K562 (cell line): ENCODE data around the gene SLCO2B1. TPM values are rescaled to one million over a fixed set of nuclear protein-coding genes. Genes with fewer than 3 reads are reported as not detected.
A peak's percentile ranks its signal among the peaks of the same experiment; 100 is the strongest.

ENCODE experiments used
- CBFA2T2 ChIP-seq: fragments of 450-650 bp; conservative IDR thresholded peaks from 2 replicates; pipeline ENCODE4 v1.6.1; 2017; ENCODE audit warnings: mild to moderate bottlenecking
- ELF1 ChIP-seq: fragments of 200-800 bp; sonication (Bioruptor generic); IDR thresholded peaks from 2 replicates; pipeline ENCODE4 v1.6.1; 2016; ENCODE audit warnings: missing genetic modification characterization, missing compliant biosample characterization
- EP300 ChIP-seq: IDR thresholded peaks from 2 replicates; pipeline ENCODE4 v1.6.1; 2012; ENCODE audit warnings: low read length, improper control_type of control experiment
- EP400 ChIP-seq: fragments of 450-650 bp; IDR thresholded peaks from 2 replicates; pipeline ENCODE4 v1.6.1; 2017; ENCODE audit warnings: antibody characterized with exemption, mild to moderate bottlenecking, moderate library complexity
- GATA2 ChIP-seq: sonication (generic); formaldehyde crosslinking; IDR thresholded peaks from 2 replicates; pipeline ENCODE4 v1.4.0; 2020; ENCODE audit warnings: mild to moderate bottlenecking, missing genetic modification reagents
- HMGN3 ChIP-seq: IDR thresholded peaks from 2 replicates; pipeline ENCODE4 v1.6.1; 2011; ENCODE audit warnings: borderline replicate concordance, low read depth, mild to moderate bottlenecking, mixed read lengths, low read length; ENCODE audit not compliant: insufficient read length; ENCODE audit errors: extremely low read depth
- NELFE ChIP-seq: IDR thresholded peaks from 2 replicates; pipeline ENCODE4 v1.6.1; 2011; ENCODE audit warnings: mild to moderate bottlenecking; ENCODE audit not compliant: insufficient read depth, insufficient read length
- NR0B1 ChIP-seq: fragments of 450-650 bp; IDR thresholded peaks from one replicate; pipeline ENCODE4 v1.6.1; 2018; ENCODE audit warnings: mild to moderate bottlenecking, moderate library complexity; ENCODE audit not compliant: partially characterized antibody
- PHB2 ChIP-seq: fragments of 450-650 bp; IDR thresholded peaks from 2 replicates; pipeline ENCODE4 v1.6.1; 2017; ENCODE audit warnings: low read depth
- PRPF4 ChIP-seq: fragments of 200-400 bp; formaldehyde crosslinking; IDR thresholded peaks from one replicate; pipeline ENCODE4 v1.6.1; 2017; ENCODE audit warnings: low read length, low read depth, mild to moderate bottlenecking; ENCODE audit not compliant: insufficient read depth, poor library complexity, severe bottlenecking
- SMAD4 ChIP-seq: fragments of 250-450 bp; sonication (Bioruptor Pico); conservative IDR thresholded peaks from 2 replicates; pipeline ENCODE4 v1.8.0; 2021; ENCODE audit warnings: inconsistent platforms, mild to moderate bottlenecking, moderate library complexity
- SNIP1 ChIP-seq: fragments of 450-650 bp; IDR thresholded peaks from 2 replicates; pipeline ENCODE4 v1.7.1; 2017; ENCODE audit warnings: low read depth, mild to moderate bottlenecking
- ZKSCAN8 ChIP-seq: fragments of 200-800 bp; sonication (Bioruptor generic); IDR thresholded peaks from 2 replicates; pipeline ENCODE4 v1.6.1; 2016; ENCODE audit warnings: missing genetic modification characterization, missing compliant biosample characterization
- ZNF311 ChIP-seq: fragments of 250-450 bp; sonication (Bioruptor Pico); IDR thresholded peaks from 2 replicates; pipeline ENCODE4 v1.4.0; 2020; ENCODE audit warnings: mild to moderate bottlenecking, moderate library complexity
- ZNF584 ChIP-seq: fragments of 200-800 bp; sonication (Bioruptor generic); IDR thresholded peaks from 2 replicates; pipeline ENCODE4 v1.6.1; 2016; ENCODE audit warnings: low read depth, mild to moderate bottlenecking, missing genetic modification characterization, missing compliant biosample characterization
- ZNF764 ChIP-seq: fragments of 250-450 bp; sonication (Bioruptor Pico); IDR thresholded peaks from 2 replicates; pipeline ENCODE4 v1.4.0; 2020; ENCODE audit warnings: low read depth, mild to moderate bottlenecking, moderate library complexity
- polyA plus RNA-seq, 8 experiments: library from polyadenylated mRNA; depleted of rRNA in 4 of 8; stranded (reverse) in 5 of 8; unstranded in 3 of 8; fragments of >200 nt; fragmentation: Nextera tagmentation in 2 of 8; fragmentation: Illumina TruSeq in 1 of 8; extraction: Ambion mirVana in 2 of 8; extraction: Trizol in 1 of 8; gene quantifications; 2 replicates each; pipeline versions ENCODE4 v1.2.1 to v1.2.3, GENCODE V29; 2011 to 2014; ENCODE audit warnings: inconsistent platforms in 1 of 8, missing spikeins in 1 of 8
- total RNA-seq, 7 experiments: library from RNA; depleted of rRNA in 6 of 7; stranded (reverse); fragments of >200 nt in 6 of 7; fragmentation: Illumina TruSeq in 2 of 7; extraction: Trizol in 2 of 7; gene quantifications; 2 replicates each; pipeline versions ENCODE4 v1.2.1 to v1.2.3, GENCODE V29; 2011 to 2021; ENCODE audit warnings: low replicate concordance in 1 of 7
- TF ChIP-seq, protein P1 (sequence below): fragments of 250-450 bp; sonication (Bioruptor Pico); IDR thresholded peaks from 2 replicates; pipeline ENCODE4 v1.4.0; 2020; ENCODE audit warnings: mild to moderate bottlenecking
- TF ChIP-seq, protein P2 (sequence below): fragments of 450-650 bp; IDR thresholded peaks from 2 replicates; pipeline ENCODE4 v1.7.1; 2018; ENCODE audit warnings: mild to moderate bottlenecking, low read depth; ENCODE audit not compliant: partially characterized antibody
- TF ChIP-seq, protein P3 (sequence below): fragments of 450-650 bp; formaldehyde crosslinking; IDR thresholded peaks from 2 replicates; pipeline ENCODE4 v1.4.0; 2020; ENCODE audit warnings: mild to moderate bottlenecking, moderate library complexity
- TF ChIP-seq, protein P4 (sequence below): fragments of 250-450 bp; sonication (Bioruptor Pico); IDR thresholded peaks from 2 replicates; pipeline ENCODE4 v1.9.0; 2021; ENCODE audit warnings: mild to moderate bottlenecking

SLCO2B1 gene
- total and polyA plus RNA-seq, 9 of the 15 experiments (the other 6 are each of a cell fraction or from before 2014, with no cell fraction given) = 0.70 to 14.7 (median 7.6) TPM

GRCh38 chr11:75241036-75241905 is 90.4 kb downstream of the SLCO2B1 start (continued):
- TF ChIP-seq NR0B1 (no peak), ZNF764 (CRISPR knock-in tag) (no peak), SMAD4 (CRISPR knock-in tag) (peak; percentile 92), HMGN3 (peak; percentile 94), PRPF4 (no peak), PHB2 (no peak), ZKSCAN8 (CRISPR knock-in tag) (no peak), CBFA2T2 (no peak), EP300 (peak; percentile 12; the same call in 1 of the 2 replicates), ELF1 (tag) (no peak), ZNF584 (CRISPR knock-in tag) (peak; percentile 59; the same call in 1 of the 2 replicates), EP400 (no peak), SNIP1 (no peak), GATA2 (CRISPR knock-in tag) (no peak), NELFE (no peak), ZNF311 (CRISPR knock-in tag) (no peak)
- TF ChIP-seq, protein P1, sequence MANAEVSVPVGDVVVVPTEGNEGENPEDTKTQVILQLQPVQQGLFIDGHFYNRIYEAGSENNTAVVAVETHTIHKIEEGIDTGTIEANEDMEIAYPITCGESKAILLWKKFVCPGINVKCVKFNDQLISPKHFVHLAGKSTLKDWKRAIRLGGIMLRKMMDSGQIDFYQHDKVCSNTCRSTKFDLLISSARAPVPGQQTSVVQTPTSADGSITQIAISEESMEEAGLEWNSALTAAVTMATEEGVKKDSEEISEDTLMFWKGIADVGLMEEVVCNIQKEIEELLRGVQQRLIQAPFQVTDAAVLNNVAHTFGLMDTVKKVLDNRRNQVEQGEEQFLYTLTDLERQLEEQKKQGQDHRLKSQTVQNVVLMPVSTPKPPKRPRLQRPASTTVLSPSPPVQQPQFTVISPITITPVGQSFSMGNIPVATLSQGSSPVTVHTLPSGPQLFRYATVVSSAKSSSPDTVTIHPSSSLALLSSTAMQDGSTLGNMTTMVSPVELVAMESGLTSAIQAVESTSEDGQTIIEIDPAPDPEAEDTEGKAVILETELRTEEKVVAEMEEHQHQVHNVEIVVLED (CRISPR knock-in tag) = peak; percentile 72
- TF ChIP-seq, protein P2, sequence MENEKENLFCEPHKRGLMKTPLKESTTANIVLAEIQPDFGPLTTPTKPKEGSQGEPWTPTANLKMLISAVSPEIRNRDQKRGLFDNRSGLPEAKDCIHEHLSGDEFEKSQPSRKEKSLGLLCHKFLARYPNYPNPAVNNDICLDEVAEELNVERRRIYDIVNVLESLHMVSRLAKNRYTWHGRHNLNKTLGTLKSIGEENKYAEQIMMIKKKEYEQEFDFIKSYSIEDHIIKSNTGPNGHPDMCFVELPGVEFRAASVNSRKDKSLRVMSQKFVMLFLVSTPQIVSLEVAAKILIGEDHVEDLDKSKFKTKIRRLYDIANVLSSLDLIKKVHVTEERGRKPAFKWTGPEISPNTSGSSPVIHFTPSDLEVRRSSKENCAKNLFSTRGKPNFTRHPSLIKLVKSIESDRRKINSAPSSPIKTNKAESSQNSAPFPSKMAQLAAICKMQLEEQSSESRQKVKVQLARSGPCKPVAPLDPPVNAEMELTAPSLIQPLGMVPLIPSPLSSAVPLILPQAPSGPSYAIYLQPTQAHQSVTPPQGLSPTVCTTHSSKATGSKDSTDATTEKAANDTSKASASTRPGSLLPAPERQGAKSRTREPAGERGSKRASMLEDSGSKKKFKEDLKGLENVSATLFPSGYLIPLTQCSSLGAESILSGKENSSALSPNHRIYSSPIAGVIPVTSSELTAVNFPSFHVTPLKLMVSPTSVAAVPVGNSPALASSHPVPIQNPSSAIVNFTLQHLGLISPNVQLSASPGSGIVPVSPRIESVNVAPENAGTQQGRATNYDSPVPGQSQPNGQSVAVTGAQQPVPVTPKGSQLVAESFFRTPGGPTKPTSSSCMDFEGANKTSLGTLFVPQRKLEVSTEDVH = no peak
- TF ChIP-seq, protein P3, sequence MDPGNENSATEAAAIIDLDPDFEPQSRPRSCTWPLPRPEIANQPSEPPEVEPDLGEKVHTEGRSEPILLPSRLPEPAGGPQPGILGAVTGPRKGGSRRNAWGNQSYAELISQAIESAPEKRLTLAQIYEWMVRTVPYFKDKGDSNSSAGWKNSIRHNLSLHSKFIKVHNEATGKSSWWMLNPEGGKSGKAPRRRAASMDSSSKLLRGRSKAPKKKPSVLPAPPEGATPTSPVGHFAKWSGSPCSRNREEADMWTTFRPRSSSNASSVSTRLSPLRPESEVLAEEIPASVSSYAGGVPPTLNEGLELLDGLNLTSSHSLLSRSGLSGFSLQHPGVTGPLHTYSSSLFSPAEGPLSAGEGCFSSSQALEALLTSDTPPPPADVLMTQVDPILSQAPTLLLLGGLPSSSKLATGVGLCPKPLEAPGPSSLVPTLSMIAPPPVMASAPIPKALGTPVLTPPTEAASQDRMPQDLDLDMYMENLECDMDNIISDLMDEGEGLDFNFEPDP (CRISPR knock-in tag) = no peak
- TF ChIP-seq, protein P4, sequence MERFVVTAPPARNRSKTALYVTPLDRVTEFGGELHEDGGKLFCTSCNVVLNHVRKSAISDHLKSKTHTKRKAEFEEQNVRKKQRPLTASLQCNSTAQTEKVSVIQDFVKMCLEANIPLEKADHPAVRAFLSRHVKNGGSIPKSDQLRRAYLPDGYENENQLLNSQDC = no peak
